Natural killer cell (primary cell): ENCODE data around the gene ART4. TPM values are rescaled to one million over a fixed set of nuclear protein-coding genes. Genes with fewer than 3 reads are reported as not detected.

Experiments used
- ATAC-seq, 3 donors: fragments of 150-1000 bp in 2 of 3; fragments of 200-7000 bp in 1 of 3; cut with Tn5 transposase; 1 replicate in 1 of 3; 2 replicates in 2 of 3; pipeline ENCODE4 v1.10.0; 2021; ENCODE audit warnings: mild to moderate bottlenecking in 2 of 3, moderate library complexity in 2 of 3
- DNase-seq, 2 donors: peaks; one replicate each; pipeline versions ENCODE4 v3.0.0 to v3.0.0-alpha.2; 2013 to 2021; ENCODE audit warnings: mixed read lengths in 1 of 2
- H3K27ac ChIP-seq: one replicate; pipeline ENCODE4 v1.5.1; 2013; ENCODE audit warnings: mild to moderate bottlenecking, low read length
- H3K27me3 ChIP-seq: one replicate; pipeline ENCODE4 v1.6.1; 2013; ENCODE audit warnings: low read length; ENCODE audit not compliant: control insufficient read depth, insufficient read depth
- H3K36me3 ChIP-seq: one replicate; pipeline ENCODE4 v1.6.1; 2013; ENCODE audit warnings: low read length; ENCODE audit not compliant: control insufficient read depth, insufficient read depth
- H3K4me1 ChIP-seq: one replicate; pipeline ENCODE4 v1.6.1; 2013; ENCODE audit warnings: low read length; ENCODE audit not compliant: control insufficient read depth, insufficient read depth
- H3K4me3 ChIP-seq: one replicate; pipeline ENCODE4 v1.5.1; 2013; ENCODE audit warnings: low read length
- H3K9me3 ChIP-seq: one replicate; pipeline ENCODE4 v1.6.1; 2013; ENCODE audit warnings: low read length; ENCODE audit not compliant: control insufficient read depth, insufficient read depth
- H3K27ac Mint-ChIP-seq, 2 donors: one replicate each; pipeline ENCODE4 v1.8.0; 2022; ENCODE audit warnings: mild to moderate bottlenecking in 2 of 2, mixed read lengths in 2 of 2, moderate library complexity in 1 of 2
- H3K27me3 Mint-ChIP-seq, 2 donors: one replicate each; pipeline ENCODE4 v1.8.0; 2022; ENCODE audit warnings: low read depth in 2 of 2, mixed read lengths in 2 of 2
- H3K36me3 Mint-ChIP-seq: one replicate; pipeline ENCODE4 v1.8.0; 2022; ENCODE audit warnings: mixed read lengths
- H3K4me1 Mint-ChIP-seq, 2 donors: one replicate each; pipeline ENCODE4 v1.8.0; 2022; ENCODE audit warnings: mixed read lengths in 2 of 2
- H3K4me3 Mint-ChIP-seq: one replicate; pipeline ENCODE4 v1.8.0; 2022; ENCODE audit warnings: mild to moderate bottlenecking, moderate library complexity, mixed read lengths
- H3K9me3 Mint-ChIP-seq, 2 donors: one replicate each; pipeline ENCODE4 v1.8.0; 2022; ENCODE audit warnings: mixed read lengths in 2 of 2
- CTCF ChIP-seq: fragments of 200-600 bp; IDR thresholded peaks from one replicate; pipeline ENCODE4 v1.8.0; 2022; ENCODE audit warnings: antibody characterized with exemption
- WGBS: methylation state at CpG from one replicate; pipeline ENCODE4 v1.1.7; 2013; ENCODE audit warnings: missing lambda C conversion rate; ENCODE audit not compliant: insufficient coverage; 5-methylcytosine and 5-hydroxymethylcytosine counted together
- intact Hi-C: fragments of 100-400 bp; cut with micrococcal nuclease; formaldehyde crosslinking; loops from one replicate; pipeline ENCODE4 v1.14.2; 2022
- total RNA-seq, 4 donors: library from RNA; stranded (reverse); fragments of 120-200 nt in 1 of 4; gene quantifications; one replicate each; pipeline versions ENCODE4 v1.2.3 to v1.2.4, GENCODE V29; 2013 to 2022

Gene ART4
- total RNA-seq, 3 donors from 2014 or later (not counting 1 experiment from before 2014, with no cell fraction given) = not detected

GRCh38 chr12:14784471-14784870, 58.9 kb downstream of the ART4 start:
- Mint-ChIP-seq H3K4me3 (no peak overlapping the region), H3K4me1 (peaks cover 4% of the 10 kb centered on the region in 2 donors), H3K27me3 (peaks cover 0 to 4% of the 10 kb centered on the region in 2 donors), H3K36me3 (peaks cover 25% of the 10 kb centered on the region), H3K27ac (peak overlapping the region in 1 of 2 donors; percentile 48), H3K9me3 (no peaks in the 10 kb centered on the region)
- no peak overlapping the region for H3K27ac ChIP-seq
- H3K36me3 ChIP-seq = peaks cover 43% of the 10 kb centered on the region
- no peaks in the 10 kb centered on the region for H3K4me1 ChIP-seq
- no peak for DNase-seq
- no peak for ATAC-seq
- intact Hi-C loops = no loop called here
- H3K9me3 ChIP-seq = no peaks in the 10 kb centered on the region
- no peaks in the 10 kb centered on the region for H3K27me3 ChIP-seq
- TF ChIP-seq CTCF = no peak
- WGBS = no CpG with 5 or more reads among the region's 2 CpGs
- no peak overlapping the region for H3K4me3 ChIP-seq

- Mint-ChIP-seq H3K27me3 (peaks cover 0 to 5% of the 10 kb centered on the region in 2 donors), H3K27ac (no peak overlapping the region), H3K36me3 (peaks cover 14% of the 10 kb centered on the region), H3K9me3 (no peaks in the 10 kb centered on the region), H3K4me1 (peaks cover 4% of the 10 kb centered on the region in 2 donors), H3K4me3 (no peak overlapping the region)
- no peak overlapping the region for H3K4me3 ChIP-seq
- intact Hi-C loops = no loop called here
- no peaks in the 10 kb centered on the region for H3K4me1 ChIP-seq
- ATAC-seq = no peak
- H3K9me3 ChIP-seq = no peaks in the 10 kb centered on the region
- no peak for DNase-seq
- H3K27me3 ChIP-seq = no peaks in the 10 kb centered on the region
- no peak for TF ChIP-seq CTCF
- no peak overlapping the region for H3K27ac ChIP-seq
- H3K36me3 ChIP-seq = peaks cover 29% of the 10 kb centered on the region
Measured at GRCh38 chr12:14782756-14783155, 60.6 kb downstream of the ART4 start.

GRCh38 chr12:14781563-14781962, 61.8 kb downstream of the ART4 start:
- H3K9me3 Mint-ChIP-seq = no peaks in the 10 kb centered on the region
- no peak for TF ChIP-seq CTCF
- 88% methylated on average over 1 of the region's 2 CpGs for WGBS
- Histone ChIP-seq H3K27me3 (no peaks in the 10 kb centered on the region), H3K4me1 (no peaks in the 10 kb centered on the region), H3K4me3 (no peak overlapping the region), H3K9me3 (no peaks in the 10 kb centered on the region), H3K27ac (no peak overlapping the region), H3K36me3 (peaks cover 17% of the 10 kb centered on the region)
- peaks cover 0 to 5% of the 10 kb centered on the region in 2 donors for H3K27me3 Mint-ChIP-seq
- H3K4me3 Mint-ChIP-seq = no peak overlapping the region
- DNase-seq (no peak), ATAC-seq (no peak)
- peaks cover 2% of the 10 kb centered on the region for H3K36me3 Mint-ChIP-seq
- H3K27ac Mint-ChIP-seq = no peak overlapping the region
- intact Hi-C loops = no loop called here
- peaks cover 0 to 5% of the 10 kb centered on the region in 2 donors for H3K4me1 Mint-ChIP-seq

GRCh38 chr12:14780859-14781258, 62.5 kb downstream of the ART4 start:
- WGBS = 96% methylated on average over 2 of the region's 3 CpGs
- H3K9me3 ChIP-seq = no peaks in the 10 kb centered on the region
- Mint-ChIP-seq H3K27me3 (peaks cover 0 to 5% of the 10 kb centered on the region in 2 donors), H3K36me3 (no peaks in the 10 kb centered on the region), H3K4me1 (peaks cover 6 to 12% of the 10 kb centered on the region in 2 donors), H3K4me3 (no peak overlapping the region), H3K9me3 (no peaks in the 10 kb centered on the region), H3K27ac (no peak overlapping the region)
- no peak overlapping the region for H3K4me3 ChIP-seq
- H3K27me3 ChIP-seq = no peaks in the 10 kb centered on the region
- intact Hi-C loops = no loop called here
- no peak for ATAC-seq
- no peak for DNase-seq
- no peak for TF ChIP-seq CTCF
- no peak overlapping the region for H3K27ac ChIP-seq
- H3K36me3 ChIP-seq = peaks cover 10% of the 10 kb centered on the region
- H3K4me1 ChIP-seq = no peaks in the 10 kb centered on the region
